NCI-H146 treated with DMSO at 0.1 percent for 48 hours (cell line): ENCODE data around the gene ARAP3.

Experiments used
- DNase-seq: peaks from one replicate; lab custom pipeline; 2025; ENCODE audit not compliant: unreplicated experiment; lab: John Stamatoyannopoulos, UW

ARAP3 gene

GRCh38 chr5:141647242-141647641, 34.8 kb downstream of the ARAP3 start:
- DNase-seq, result no peak

DNA sequence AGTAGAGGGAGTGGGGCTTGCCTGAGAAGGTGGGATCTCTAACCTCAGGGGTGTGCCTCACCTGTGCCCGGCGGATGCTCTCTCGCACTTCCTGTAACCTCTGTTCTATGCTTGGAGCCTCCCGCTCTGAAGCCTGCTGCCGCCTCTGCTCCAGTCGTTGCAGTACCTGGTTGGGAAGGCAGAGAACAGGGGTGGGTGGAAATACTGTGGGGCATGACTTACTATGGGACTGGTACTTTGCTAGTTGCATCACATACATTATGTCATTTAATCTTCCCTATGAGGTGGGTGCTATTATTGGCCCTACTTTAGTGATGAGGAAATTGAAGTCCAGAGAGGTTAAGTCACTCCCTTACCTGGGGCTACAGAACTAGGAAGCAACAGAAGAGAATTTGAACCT, 36.0 kb downstream of the ARAP3 start:
- DNase-seq, result no peak

- no peak for DNase-seq
Measured at GRCh38 chr5:141641634-141642267, 40.3 kb downstream of the ARAP3 start.

DNA sequence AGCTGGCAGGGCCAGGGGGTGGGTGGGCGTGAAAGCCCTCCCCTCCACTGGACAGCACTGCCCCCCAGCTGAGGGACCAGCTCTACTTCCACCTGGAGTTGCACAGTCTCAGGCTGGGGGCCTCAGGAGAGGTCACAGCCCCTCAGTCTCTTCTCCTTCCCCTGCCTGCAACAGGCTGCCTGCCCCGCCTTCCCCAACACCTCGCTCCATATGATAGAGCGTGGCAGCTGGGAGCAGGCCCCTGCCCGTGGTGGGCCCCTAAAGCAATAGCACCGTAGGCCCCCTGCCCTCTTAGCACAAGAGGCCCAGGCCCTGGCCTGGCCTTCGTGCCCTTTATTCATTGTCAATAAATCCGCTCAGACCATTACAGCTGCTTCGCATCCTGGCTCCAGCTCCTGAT, 41.3 kb downstream of the ARAP3 start:
- DNase-seq, result no peak

GRCh38 chr5:141640051-141640415, 42.0 kb downstream of the ARAP3 start:
- no peak for DNase-seq

DNA sequence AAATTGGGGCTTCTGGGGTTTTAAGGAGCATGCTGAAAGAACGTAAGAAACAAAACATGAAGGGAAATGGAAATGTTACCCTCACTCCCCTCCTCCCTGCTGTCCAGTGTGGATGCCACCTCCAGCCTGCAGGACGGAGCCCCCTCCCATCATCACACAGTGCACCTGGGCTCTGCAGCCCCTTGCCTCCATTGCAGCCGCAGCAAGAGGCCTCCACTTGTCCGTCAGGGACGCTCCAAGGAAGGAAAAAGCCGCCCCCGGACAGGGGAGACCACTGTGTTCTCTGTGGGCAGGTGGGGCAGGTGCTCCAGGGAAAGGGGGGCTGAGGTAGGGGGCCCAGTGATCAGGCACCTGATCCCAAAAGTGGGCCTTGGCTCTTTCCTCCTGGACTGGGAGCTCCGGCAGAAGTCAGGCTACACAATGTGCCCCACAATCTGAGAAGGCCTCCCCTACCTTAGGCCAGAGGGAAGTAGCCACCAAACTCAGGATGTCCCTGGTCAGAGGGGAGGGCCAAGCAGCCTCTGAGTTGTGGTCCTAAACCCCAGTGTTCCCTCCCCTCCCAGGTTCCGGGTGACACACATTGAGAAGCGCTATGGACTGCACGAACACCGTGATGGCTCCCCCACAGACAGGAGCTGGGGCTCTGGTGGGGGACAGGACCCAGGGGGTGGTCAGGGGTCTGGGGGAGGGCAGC, 42.5 kb downstream of the ARAP3 start:
- no peak for DNase-seq

DNA sequence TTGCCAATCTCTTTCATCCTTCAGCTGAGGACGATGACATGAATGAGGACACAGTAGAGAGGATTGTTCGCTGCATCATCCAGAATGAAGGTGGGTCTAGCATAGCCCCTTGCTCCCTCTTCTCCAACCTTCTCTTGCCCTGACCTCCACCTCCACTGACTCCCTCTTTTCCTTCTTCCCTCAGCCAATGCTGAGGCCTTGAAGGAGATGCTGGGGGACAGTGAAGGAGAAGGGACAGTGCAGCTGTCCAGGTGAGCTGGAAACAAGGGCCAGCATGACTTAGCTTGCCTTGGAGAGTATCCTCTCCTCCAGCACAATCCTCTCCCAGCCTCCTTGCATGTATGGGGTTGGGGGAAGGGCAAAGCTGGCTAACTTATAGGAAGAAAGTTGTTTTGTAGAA, 43.3 kb downstream of the ARAP3 start:
- DNase-seq, result no peak

DNA sequence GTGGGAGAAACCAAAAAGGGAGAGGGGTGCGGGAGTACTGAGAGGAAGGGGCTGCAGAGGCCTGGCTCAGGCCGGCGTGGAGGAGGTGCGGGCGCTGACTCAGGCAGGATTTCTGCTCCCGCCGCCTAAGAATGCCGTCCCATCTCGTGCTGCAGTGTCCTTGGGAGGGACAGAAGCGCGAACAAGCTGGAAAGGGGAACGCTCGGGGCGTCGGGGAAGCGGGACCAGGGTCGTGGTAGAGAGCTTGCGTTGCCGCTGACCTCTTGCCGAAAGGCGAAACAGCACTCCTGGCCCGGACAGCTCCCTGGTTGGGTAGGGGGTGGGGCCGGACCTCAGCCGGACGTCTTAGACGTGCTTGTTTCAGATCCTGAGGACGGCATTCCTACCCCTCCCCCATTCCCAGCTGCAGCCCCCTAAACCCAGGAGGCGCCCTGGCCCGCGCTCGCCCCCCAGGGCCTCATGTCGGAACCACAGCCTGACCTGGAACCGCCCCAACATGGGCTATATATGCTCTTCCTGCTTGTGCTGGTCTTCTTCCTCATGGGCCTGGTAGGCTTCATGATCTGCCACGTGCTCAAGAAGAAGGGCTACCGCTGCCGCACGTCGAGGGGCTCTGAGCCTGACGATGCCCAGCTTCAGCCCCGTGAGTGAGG, 44.1 kb downstream of the ARAP3 start:
- DNase-seq, result no peak

GRCh38 chr5:141637123-141637766, 44.8 kb downstream of the ARAP3 start:
- no peak for DNase-seq

GRCh38 chr5:141636413-141637122, 45.5 kb downstream of the ARAP3 start, which contains the start of the genes HDAC3 and RELL2:
Gene HDAC3, minus strand, starts transcription at chr5:141636849. Its CDS starts 59 bp downstream, at chr5:141636790.
Gene RELL2, plus strand, starts transcription at chr5:141636997. Its CDS starts 1,229 bp downstream, at chr5:141638226.
- peak; percentile 44 for DNase-seq

- no peak for DNase-seq
Measured at GRCh38 chr5:141636106-141636412, 46.0 kb downstream of the ARAP3 start.

DNA sequence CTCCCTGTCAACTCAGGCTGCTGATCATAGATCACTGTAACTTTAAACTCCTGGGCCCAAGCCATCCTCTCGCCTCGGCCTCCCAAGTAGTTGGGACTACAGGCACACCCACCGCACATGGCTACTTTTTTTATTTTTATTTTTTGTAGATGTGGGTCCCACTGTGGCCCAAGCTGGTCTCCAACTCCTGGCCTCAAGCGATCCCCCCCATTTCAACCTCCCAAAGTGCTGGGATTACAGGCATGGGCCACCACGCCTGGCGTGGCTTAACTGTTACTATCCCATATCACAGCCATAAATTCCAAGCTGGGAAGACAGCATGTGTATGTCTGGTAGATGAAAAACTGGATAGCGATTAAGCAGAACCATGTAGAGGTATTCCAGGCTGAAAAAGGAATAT, 46.4 kb downstream of the ARAP3 start:
- no peak for DNase-seq

DNA sequence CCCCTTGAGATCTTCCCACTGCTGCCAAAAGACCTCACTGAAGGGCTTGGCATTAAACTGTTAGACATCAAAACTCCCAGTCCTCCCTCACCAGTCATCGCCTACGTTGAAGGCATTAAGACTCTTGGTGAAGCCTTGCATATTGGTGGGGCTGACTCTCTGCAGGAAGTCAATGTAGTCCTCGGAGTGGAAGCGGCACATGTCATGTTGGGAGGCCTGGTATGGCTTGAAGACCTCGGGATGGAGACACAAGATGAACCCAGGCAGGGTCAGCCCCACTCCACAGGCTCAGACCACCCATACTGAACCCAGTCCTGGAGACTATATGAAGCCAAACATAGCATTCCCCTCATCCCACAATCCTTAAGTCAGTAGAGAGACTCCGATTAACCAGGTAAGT, 47.3 kb downstream of the ARAP3 start:
- no peak for DNase-seq

DNA sequence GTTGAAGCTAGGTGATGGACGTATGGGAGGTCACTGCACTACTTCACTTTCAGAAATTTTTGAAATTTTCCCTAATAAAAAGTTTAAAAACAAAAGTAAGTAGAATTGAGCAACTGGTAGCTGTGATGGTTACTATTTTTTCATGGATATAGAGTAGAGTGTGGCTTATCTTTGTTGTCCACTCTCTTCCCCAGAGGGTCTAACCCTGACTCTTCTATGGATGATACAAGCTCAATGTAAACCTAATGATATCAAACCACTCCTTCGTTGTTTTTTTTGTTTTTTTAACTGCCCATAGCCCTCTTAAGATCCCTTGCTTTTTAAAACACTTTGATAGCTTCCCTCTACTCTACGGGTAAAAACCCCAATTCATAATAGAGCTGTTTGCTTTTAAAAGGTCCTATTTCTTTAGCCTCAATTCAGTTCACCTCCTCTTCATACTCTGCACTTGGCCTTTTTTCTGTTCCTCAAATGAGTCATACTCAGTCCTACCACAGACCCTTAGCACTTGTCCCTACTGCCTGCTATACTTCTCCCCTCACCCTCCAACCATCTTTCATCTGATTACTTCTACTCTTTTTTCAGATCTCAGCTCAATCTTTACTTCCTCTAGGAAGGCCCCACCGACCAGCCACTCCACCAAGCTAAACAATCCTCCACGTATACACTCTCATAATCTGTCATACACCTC, 48.0 kb downstream of the ARAP3 start:
- no peak for DNase-seq

- DNase-seq, result no peak
Measured at GRCh38 chr5:141632650-141633049, 49.4 kb downstream of the ARAP3 start.

- no peak for DNase-seq
Measured at GRCh38 chr5:141630570-141631140, 51.4 kb downstream of the ARAP3 start.

- no peak for DNase-seq
Measured at GRCh38 chr5:141628175-141628788, 53.7 kb downstream of the ARAP3 start.

GRCh38 chr5:141623611-141624010, 58.4 kb downstream of the ARAP3 start:
- DNase-seq, result no peak

DNA sequence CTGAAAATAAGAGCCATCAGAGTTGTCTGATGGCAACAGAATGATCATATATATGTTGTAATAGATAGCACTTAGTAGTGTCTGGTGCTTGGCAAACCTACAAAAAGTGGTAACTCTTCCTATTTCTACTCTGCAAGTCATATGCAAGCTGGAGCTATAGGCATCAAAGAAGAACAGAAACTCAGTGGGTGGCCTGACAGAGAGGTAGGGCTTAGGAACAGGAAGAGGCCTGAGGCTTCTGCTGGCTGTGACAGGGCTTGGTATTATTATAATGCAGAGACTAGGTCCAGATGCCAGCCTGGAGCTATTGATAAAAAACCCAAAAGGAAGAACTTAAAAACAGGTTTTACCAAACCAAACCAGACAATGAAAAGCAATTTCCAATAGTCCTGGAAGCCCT, 58.8 kb downstream of the ARAP3 start:
- DNase-seq, result no peak
